B cell (primary cell): Measurements from ENCODE around the gene TASOR.
"Not testable (repeated sequence)": the region's sequence is repeated elsewhere in the genome, so short reads cannot be mapped to it uniquely, and the experiment has no call there.

Source experiments
- EZH2 ChIP-seq: IDR thresholded peaks from 2 replicates; pipeline ENCODE4 v1.6.1; 2012; ENCODE audit warnings: borderline replicate concordance, low read depth, mild to moderate bottlenecking, moderate library complexity, low read length; ENCODE audit not compliant: insufficient read depth, poor library complexity, severe bottlenecking
- TF ChIP-seq, protein P1 (sequence below): fragments of 200-600 bp; IDR thresholded peaks from one replicate; pipeline ENCODE4 v1.8.0; 2022; ENCODE audit warnings: antibody characterized with exemption, mild to moderate bottlenecking

DNA sequence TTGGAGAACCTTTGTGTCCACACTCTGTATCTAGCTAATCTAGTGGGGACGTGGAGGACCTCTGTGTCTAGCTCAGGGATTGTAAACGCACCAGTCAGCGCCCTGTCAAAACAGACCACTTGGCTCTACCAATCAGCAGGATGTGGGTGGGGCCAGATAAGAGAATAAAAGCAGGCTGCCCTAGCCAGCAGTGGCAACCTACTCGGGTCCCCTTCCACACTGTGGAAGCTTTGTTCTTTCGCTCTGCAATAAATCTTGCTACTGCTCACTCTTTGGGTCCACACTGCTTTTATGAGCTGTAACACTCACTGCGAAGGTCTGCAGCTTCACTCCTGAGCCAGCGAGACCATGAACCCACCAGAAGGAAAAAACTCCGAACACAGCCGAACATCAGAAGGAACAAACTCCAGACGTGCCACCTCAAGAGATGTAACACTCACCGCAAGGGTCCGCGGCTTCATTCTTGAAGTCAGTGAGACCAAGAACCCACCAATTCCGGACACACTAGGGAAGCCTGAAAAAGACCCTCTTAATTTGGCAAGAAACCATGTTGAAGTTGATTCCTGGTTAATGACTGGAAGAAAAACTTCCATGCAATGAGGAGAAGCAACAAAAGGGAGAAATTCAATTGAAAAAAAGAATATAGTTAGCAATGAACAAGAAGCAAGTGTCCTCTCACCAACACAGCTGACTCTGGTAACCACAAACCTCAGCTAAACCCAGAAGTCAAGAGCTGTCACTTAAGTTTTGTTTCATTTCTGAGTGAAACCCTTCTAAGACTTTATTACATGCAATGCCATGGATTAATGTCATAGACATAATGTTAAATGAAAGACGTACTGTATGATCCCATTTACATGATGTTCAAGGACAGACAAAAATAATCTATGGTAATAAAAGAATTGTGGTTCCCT, 9.7 kb upstream of the TASOR start:
- TF ChIP-seq, protein P1, sequence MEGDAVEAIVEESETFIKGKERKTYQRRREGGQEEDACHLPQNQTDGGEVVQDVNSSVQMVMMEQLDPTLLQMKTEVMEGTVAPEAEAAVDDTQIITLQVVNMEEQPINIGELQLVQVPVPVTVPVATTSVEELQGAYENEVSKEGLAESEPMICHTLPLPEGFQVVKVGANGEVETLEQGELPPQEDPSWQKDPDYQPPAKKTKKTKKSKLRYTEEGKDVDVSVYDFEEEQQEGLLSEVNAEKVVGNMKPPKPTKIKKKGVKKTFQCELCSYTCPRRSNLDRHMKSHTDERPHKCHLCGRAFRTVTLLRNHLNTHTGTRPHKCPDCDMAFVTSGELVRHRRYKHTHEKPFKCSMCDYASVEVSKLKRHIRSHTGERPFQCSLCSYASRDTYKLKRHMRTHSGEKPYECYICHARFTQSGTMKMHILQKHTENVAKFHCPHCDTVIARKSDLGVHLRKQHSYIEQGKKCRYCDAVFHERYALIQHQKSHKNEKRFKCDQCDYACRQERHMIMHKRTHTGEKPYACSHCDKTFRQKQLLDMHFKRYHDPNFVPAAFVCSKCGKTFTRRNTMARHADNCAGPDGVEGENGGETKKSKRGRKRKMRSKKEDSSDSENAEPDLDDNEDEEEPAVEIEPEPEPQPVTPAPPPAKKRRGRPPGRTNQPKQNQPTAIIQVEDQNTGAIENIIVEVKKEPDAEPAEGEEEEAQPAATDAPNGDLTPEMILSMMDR: not testable (repeated sequence)
- TF ChIP-seq EZH2: not testable (repeated sequence)
